Aorta (tissue), 5 donors: Measurements from ENCODE around the gene TLE4. TPM values are rescaled to one million over a fixed set of nuclear protein-coding genes. Genes with fewer than 3 reads are reported as not detected.

ENCODE experiments used
- ATAC-seq: fragments of 200-7000 bp; cut with Tn5 transposase; one replicate; pipeline ENCODE4 v1.9.1; 2022; ENCODE audit warnings: moderate library complexity; ENCODE audit not compliant: low FRiP score
- DNase-seq, 2 donors: peaks; one replicate each; pipeline ENCODE4 v3.0.0-alpha.2; 2020
- H3K27ac ChIP-seq, 2 donors: one replicate each; pipeline ENCODE4 v1.5.1; 2013; ENCODE audit warnings: low read length in 2 of 2, mild to moderate bottlenecking in 2 of 2, moderate library complexity in 2 of 2, control low read depth in 1 of 2, inconsistent platforms in 1 of 2, low read depth in 1 of 2
- H3K27me3 ChIP-seq, 2 donors: one replicate each; pipeline ENCODE4 v1.6.1; 2013; ENCODE audit warnings: control low read depth in 1 of 2, low read length in 1 of 2, mild to moderate bottlenecking in 1 of 2, moderate library complexity in 1 of 2; ENCODE audit not compliant: insufficient read depth in 2 of 2, control insufficient read depth in 1 of 2
- H3K36me3 ChIP-seq, 2 donors: one replicate each; pipeline ENCODE4 v1.6.1; 2013; ENCODE audit warnings: control low read depth in 1 of 2, low read length in 1 of 2, mild to moderate bottlenecking in 1 of 2; ENCODE audit not compliant: insufficient read depth in 2 of 2, control insufficient read depth in 1 of 2
- H3K4me1 ChIP-seq, 2 donors: one replicate each; pipeline ENCODE4 v1.6.1; 2013; ENCODE audit warnings: low read length in 2 of 2, control low read depth in 1 of 2, mild to moderate bottlenecking in 1 of 2, moderate library complexity in 1 of 2; ENCODE audit not compliant: insufficient read depth in 2 of 2, control insufficient read depth in 1 of 2
- H3K4me3 ChIP-seq, 2 donors: one replicate each; pipeline ENCODE4 v1.5.1; 2013; ENCODE audit warnings: low read length in 2 of 2, control low read depth in 1 of 2, mild to moderate bottlenecking in 1 of 2
- H3K9me3 ChIP-seq: one replicate; pipeline ENCODE4 v1.6.1; 2013; ENCODE audit warnings: mild to moderate bottlenecking, low read length; ENCODE audit not compliant: control insufficient read depth
- WGBS, 2 donors: extraction: QIAGEN DNeasy Blood & Tissue Kit; methylation state at CpG; one replicate each; pipeline ENCODE4 v1.1.7; 2013; 5-methylcytosine and 5-hydroxymethylcytosine counted together
- intact Hi-C, 2 donors: fragments of 100-400 bp; cut with DNase I; formaldehyde crosslinking; loops; one replicate each; pipeline versions ENCODE4 v1.14.2 to v1.15.0; 2022
- polyA plus RNA-seq, 2 donors: library from polyadenylated mRNA; stranded (reverse); fragments of 200-250 nt; gene quantifications; one replicate each; pipeline ENCODE4 v1.2.3, GENCODE V29; 2013
- total RNA-seq, 2 donors: library from RNA; stranded (reverse); fragmentation: NEBNext Ultra II Directional; extraction: Animal tissue kit (Norgen Biotek cat#: 25700); gene quantifications; one replicate each; pipeline ENCODE4 v1.2.1, GENCODE V29; 2021
- donor health status: healthy with polysubstance abuse.
- donor health status: Bipolar disorder and iron deficiency.
- donor health status: DM: no; HTN: no; CAD: no.
- donor health status: DM: no; HTN: no; CAD: no.
- donor health status: DM: yes; HTN: yes; CAD: no.

TLE4 gene
- total and polyA plus RNA-seq, 4 donors, result 6.0 to 38.3 (median 22.3) TPM

DNA sequence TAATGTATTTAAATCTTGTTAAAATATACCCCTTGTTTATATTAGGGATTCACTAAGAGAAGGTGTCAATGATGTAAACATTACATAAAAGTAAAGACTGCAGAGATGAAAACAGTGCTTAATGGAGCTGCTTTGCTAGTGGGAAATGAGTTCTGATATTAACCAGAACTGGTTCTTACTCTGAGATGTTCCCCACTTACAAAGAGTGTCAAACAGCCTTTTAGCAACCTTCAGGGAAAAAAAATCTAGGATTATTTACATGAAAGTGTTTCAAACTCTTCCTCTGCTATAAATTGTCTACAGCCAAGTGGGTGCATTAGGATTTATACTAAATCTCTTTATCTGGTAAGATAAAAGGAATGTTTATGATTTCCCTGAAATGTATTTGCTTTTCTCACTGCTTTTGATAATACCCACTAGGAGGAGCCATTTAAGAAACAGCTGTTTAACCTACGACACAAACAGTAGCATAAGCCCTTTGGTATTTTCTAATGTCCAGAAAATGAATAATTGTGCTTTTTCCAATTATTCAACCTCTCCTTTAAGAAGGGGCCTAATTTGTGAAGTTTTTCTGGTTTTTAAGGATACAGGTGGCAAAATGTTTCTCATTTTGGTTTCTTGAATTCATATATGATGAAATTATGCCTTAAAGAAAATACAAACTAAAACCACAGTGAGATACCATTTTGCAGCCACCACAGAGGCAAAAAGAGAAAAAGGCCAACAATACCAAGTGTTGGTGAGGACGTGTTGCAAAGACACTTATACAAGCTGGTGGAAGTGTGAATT, 186.3 kb downstream of the TLE4 start:
- intact Hi-C loops, result no loop called here
- Histone ChIP-seq H3K4me1 (no peaks in the 10 kb centered on the region), H3K27ac (no peak overlapping the region), H3K27me3 (no peaks in the 10 kb centered on the region), H3K4me3 (no peak overlapping the region), H3K9me3 (no peaks in the 10 kb centered on the region), H3K36me3 (no peaks in the 10 kb centered on the region)
- ATAC-seq (no peak), DNase-seq (no peak)
- WGBS, 2 donors, result 70 to 77% methylated on average over 2 of the region's 2 CpGs

DNA sequence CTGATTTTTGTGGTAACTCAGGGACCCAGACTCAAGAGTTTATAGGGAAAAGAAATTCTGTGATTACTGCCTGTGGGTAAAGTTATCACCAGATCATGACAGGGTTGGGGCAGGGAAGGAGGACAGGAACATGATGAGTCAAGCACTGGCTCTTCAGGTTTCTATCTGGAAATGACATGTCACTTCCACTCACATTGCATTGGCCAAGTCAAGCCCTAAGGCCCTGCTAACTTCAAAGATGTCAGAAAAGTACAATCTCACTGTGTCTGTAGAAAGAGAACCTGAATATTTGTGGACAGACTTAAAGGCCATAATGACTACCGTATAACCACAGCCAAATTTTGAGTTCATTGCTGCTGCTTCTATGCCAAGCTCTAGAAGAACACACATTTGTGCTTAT, 187.7 kb downstream of the TLE4 start:
- H3K27me3 ChIP-seq, result no peaks in the 10 kb centered on the region
- no peaks in the 10 kb centered on the region for H3K9me3 ChIP-seq
- H3K36me3 ChIP-seq, result no peaks in the 10 kb centered on the region
- H3K27ac ChIP-seq, result no peak overlapping the region
- ATAC-seq (no peak), DNase-seq (no peak)
- intact Hi-C loops, result no loop called here
- WGBS, 2 donors, result 91 to 95% methylated on average over 1 of the region's 1 CpG
- H3K4me3 ChIP-seq, result no peak overlapping the region
- H3K4me1 ChIP-seq, result peaks cover 0 to 3% of the 10 kb centered on the region in 2 donors

GRCh38 chr9:79762070-79762469, 190.3 kb downstream of the TLE4 start:
- intact Hi-C loops, result no loop called here
- Histone ChIP-seq H3K27me3 (no peaks in the 10 kb centered on the region), H3K4me3 (no peak overlapping the region), H3K9me3 (no peaks in the 10 kb centered on the region), H3K4me1 (peaks cover 0 to 6% of the 10 kb centered on the region in 2 donors), H3K36me3 (no peaks in the 10 kb centered on the region), H3K27ac (no peak overlapping the region)
- ATAC-seq (no peak), DNase-seq (no peak)
- 93 to 94% methylated on average over 6 of the region's 6 CpGs for WGBS, 2 donors

DNA sequence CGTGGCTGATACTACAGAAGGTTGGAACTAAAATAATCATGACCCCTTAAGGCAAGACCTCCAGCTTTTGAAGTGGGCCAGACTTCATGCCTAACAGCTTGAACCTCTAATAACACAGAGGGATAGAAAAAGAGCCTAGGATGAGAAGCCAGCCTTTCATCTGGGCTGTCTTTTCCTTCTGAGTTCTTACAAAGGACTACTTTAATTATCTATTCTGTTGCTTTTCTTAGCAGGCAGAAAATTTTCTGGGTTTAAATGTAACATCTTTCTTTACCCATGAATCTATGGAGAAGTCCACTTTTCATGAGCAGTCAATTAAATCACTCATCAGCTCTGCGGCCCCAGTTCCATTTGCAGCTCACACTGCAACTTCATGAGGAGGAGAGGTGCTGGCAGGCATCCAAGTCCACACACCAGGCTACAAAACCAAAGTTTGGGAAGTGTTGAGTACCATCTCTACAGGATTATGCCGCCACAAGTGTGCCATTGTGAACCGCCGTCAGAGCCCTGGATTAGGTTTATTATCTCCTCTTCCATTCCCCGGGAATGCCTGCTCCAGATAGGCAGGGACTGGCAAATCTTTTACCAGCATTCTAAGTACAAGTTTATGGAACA, 192.0 kb downstream of the TLE4 start:
- H3K4me1 ChIP-seq, result peaks cover 0 to 6% of the 10 kb centered on the region in 2 donors
- H3K27me3 ChIP-seq, result peaks cover 0 to 1% of the 10 kb centered on the region in 2 donors
- H3K4me3 ChIP-seq, result no peak overlapping the region
- whole genome bisulfite sequencing, 2 donors, result 57 to 68% methylated on average over 6 of the region's 6 CpGs
- H3K36me3 ChIP-seq, result no peaks in the 10 kb centered on the region
- no peak overlapping the region for H3K27ac ChIP-seq
- intact Hi-C loops, result no loop called here
- no peaks in the 10 kb centered on the region for H3K9me3 ChIP-seq
- ATAC-seq (no peak), DNase-seq (no peak)

DNA sequence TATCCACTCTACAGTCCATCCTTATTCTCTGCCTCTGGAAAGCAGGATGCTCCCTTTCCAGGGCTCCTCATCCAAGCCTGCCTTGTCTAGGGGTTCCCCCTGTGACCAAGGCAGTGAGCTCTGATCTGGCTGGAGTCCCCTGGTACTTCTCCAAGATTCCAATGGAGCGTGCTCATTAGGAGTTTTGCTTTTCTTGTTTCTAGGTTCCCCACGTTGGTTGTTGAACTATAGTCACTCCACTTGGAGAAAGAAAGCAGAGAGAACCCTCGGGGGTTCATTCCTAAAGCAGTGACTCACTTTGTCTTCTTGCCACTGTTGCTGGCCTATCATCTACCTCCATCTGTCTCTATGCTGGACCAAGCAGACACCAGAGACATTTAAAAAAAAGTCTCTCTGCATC, 192.6 kb downstream of the TLE4 start:
- no peaks in the 10 kb centered on the region for H3K36me3 ChIP-seq
- no peak overlapping the region for H3K27ac ChIP-seq
- ATAC-seq (peak; percentile 82), DNase-seq (peak in 1 of 2 donors; percentile 55)
- 1 to 8% methylated on average over 3 of the region's 3 CpGs for WGBS, 2 donors
- H3K4me3 ChIP-seq, result no peak overlapping the region
- peaks cover 0 to 1% of the 10 kb centered on the region in 2 donors for H3K27me3 ChIP-seq
- intact Hi-C loops, result no loop called here
- no peaks in the 10 kb centered on the region for H3K9me3 ChIP-seq
- peaks cover 0 to 6% of the 10 kb centered on the region in 2 donors for H3K4me1 ChIP-seq

DNA sequence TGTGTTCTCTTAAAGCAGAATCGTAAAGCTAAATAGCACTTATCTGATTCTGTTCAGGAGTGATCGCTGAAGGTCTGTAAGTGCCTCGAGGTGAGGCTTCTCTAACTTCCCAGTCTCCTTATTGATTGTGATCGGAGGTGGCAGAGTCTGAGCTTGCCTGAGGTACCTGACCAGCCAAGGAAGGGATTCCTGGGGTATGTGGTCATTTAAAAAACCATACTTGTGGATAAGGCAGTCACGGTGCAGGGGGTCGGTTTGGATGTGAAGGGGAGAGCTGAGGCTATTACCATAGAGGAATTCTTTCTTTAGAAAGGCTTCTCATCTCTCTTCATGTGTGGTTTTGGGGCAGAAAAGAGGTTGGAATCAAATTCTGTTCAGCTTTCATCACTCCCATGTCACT, 193.7 kb downstream of the TLE4 start:
- DNase-seq (no peak), ATAC-seq (no peak)
- Histone ChIP-seq H3K4me1 (peaks cover 0 to 6% of the 10 kb centered on the region in 2 donors), H3K4me3 (no peak overlapping the region), H3K36me3 (no peaks in the 10 kb centered on the region), H3K27me3 (peaks cover 0 to 1% of the 10 kb centered on the region in 2 donors), H3K9me3 (no peaks in the 10 kb centered on the region), H3K27ac (no peak overlapping the region)
- WGBS, 2 donors, result 71 to 82% methylated on average over 6 of the region's 6 CpGs
- intact Hi-C loops, result no loop called here

- no peak overlapping the region for H3K4me3 ChIP-seq
- intact Hi-C loops, result no loop called here
- H3K27me3 ChIP-seq, result peaks cover 0 to 1% of the 10 kb centered on the region in 2 donors
- no peak for ATAC-seq
- peaks cover 0 to 6% of the 10 kb centered on the region in 2 donors for H3K4me1 ChIP-seq
- no peaks in the 10 kb centered on the region for H3K36me3 ChIP-seq
- no peak overlapping the region for H3K27ac ChIP-seq
- 92% methylated on average over 5 of the region's 5 CpGs for WGBS, 2 donors
- DNase-seq, result no peak
- no peaks in the 10 kb centered on the region for H3K9me3 ChIP-seq
Measured at GRCh38 chr9:79766091-79766490, 194.3 kb downstream of the TLE4 start.

DNA sequence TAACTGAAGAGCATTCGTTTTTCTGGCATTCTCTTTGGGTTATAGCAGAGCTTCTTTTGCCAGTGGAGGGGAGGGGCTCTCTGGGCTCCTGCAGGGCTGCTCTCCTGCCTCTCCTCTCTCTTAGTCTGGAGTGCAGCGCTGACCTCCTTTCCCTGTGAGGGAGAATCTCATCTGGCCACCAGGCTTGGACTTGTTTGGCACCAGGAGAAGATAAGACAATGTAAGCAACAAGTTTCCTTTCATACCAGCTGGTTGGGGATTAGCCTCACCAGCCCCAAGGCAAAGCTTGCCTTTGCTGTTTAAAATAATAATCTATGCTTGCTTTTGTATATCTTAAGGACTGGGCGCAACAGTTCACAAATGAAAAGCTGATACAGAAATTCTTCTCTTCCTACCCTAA, 196.4 kb downstream of the TLE4 start:
- intact Hi-C loops, result no loop called here
- no peak for DNase-seq
- no peaks in the 10 kb centered on the region for H3K9me3 ChIP-seq
- 20 to 24% methylated on average over 3 of the region's 3 CpGs for WGBS, 2 donors
- H3K36me3 ChIP-seq, result no peaks in the 10 kb centered on the region
- H3K4me3 ChIP-seq, result no peak overlapping the region
- H3K27ac ChIP-seq, result no peak overlapping the region
- peaks cover 0 to 1% of the 10 kb centered on the region in 2 donors for H3K27me3 ChIP-seq
- no peak for ATAC-seq
- peaks cover 0 to 6% of the 10 kb centered on the region in 2 donors for H3K4me1 ChIP-seq
